ENCODE results near the gene SPHK2.

DNA sequence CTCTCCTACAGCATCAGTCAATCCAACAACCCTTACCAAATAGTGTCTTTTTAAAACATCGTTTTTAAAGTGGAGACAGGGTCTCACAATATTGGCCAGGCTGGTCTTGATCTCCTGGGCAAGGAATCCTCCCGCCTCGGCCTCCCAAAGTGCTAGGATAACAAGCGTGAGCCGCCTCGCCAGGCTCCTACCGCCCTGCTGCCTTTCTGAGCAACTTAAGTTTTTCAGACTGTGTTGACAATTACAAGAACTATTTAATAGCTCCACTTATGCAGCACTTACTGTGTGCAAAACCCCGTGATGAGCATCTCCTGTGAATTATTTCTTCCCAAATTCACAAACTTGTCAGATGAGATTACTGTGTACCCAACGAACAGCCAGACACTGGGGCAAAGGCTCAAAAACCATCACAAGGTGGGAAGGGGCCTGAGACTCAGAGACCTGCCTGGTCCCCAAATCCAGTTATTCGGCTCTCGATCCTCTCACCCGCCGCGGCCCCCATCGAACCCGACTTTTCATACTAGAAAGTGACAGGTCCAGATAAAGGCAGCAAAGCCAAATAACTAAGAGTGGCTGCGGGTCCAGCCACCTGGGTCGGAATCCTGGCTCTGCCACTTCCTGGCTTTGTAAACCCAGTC is 909 bp upstream of the SPHK2 start:
- TF ChIP-seq POLR2A (IDR thresholded peaks at IDR 0.05) = no peak
- no peak for TF ChIP-seq CTCF (IDR thresholded peaks at IDR 0.05)
- TF ChIP-seq POLR2AphosphoS5 (IDR thresholded peaks at IDR 0.05) = no peak
- TF ChIP-seq EP300 (IDR thresholded peaks at IDR 0.05) = no peak

All from upper lobe of left lung (tissue), 4 donors.